ENCODE results near the gene PGLYRP4.
"Not testable (repeated sequence)": the region's sequence is repeated elsewhere in the genome, so short reads cannot be mapped to it uniquely, and the experiment has no call there.

DNA sequence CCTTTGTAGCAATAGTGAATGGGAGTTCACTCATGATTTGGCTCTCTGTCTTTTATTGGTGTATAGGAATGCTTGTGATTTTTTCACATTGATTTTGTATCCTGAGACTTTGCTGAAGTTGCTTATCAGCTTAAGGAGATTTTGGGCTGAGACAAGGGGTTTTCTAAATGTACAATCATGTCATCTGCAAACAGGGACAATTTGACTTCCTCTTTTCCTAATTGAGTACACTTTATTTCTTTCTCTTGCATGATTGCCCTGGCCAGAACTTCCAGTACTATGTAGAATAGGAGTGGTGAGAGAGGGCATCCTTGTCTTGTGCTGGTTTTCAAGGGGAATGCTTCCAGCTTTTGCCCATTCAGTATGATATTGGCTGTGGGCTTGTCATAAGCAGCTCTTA is 32.6 kb downstream of the PGLYRP4 start:
- TF ChIP-seq ZNF274 (IDR thresholded peaks at IDR 0.05; ENCODE audit: low read depth, low read length); YY1 (IDR thresholded peaks at IDR 0.05; ENCODE audit: insufficient read depth, insufficient read length): not testable (repeated sequence)
